HG02884 (cell line): ENCODE measurements around the gene SH2D3A.

Experiments used
- ATAC-seq: cut with Tn5 transposase; IDR thresholded peaks from one replicate; pipeline ENCODE4 v1.9.1; 2021; ENCODE audit warnings: mild to moderate bottlenecking, moderate library complexity; ENCODE audit not compliant: unreplicated experiment

Gene SH2D3A

GRCh38 chr19:6723738-6724137 is 43.5 kb downstream of the SH2D3A start:
- ATAC-seq, result no peak

DNA sequence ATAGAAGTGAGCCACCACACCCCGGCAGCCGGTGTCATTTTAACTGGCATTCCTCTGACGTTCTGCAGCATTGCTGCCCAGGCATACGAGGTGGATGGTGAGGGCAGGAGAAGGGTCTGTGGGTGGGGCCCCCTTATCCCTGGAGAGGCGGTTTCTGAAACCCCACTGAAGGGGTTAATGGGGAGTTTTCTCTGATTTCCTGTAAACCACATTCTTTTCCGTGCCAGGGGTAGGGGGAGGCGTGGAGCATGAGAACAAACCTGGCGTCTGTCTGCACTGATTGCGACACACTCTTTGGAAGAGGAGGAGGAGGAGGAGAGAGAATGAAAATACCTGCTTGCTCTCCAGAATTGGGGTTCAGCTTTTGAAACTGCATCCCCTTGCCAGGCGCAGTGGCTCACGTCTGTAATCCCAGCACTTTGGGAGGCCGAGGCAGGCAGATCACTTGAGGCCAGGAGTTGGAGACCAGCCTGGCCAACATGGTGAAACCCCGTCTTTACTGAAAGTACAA is 44.1 kb downstream of the SH2D3A start:
- no peak for ATAC-seq

- ATAC-seq, result no peak
Observed at GRCh38 chr19:6721773-6722172, 45.5 kb downstream of the SH2D3A start.

- ATAC-seq, result no peak
Observed at GRCh38 chr19:6721138-6721474, 46.1 kb downstream of the SH2D3A start.

GRCh38 chr19:6720369-6721137 is 46.7 kb downstream of the SH2D3A start, which contains the start of gene C3:
C3 (minus strand) TSS chr19:6720650; CDS start chr19:6720589, 61 bp downstream.
- no peak for ATAC-seq

DNA sequence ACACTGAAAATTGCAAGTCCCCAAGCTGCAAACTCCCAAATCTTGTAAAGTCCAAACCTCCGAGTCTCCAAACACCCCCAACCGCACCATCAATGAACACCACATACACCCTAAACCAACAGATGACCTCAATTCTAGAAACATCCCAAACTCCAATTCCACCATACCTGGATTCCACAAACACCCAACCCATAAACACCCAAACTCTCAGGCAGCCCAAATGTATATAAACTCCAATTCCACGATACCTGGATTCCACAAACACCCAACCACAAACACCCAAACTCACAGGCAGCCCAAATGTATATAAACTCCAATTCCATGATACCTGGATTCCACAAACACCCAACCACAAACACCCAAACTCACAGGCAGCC is 47.3 kb downstream of the SH2D3A start:
- no peak for ATAC-seq

GRCh38 chr19:6719540-6719861 is 47.7 kb downstream of the SH2D3A start:
- ATAC-seq, result no peak

GRCh38 chr19:6718741-6719539 is 48.3 kb downstream of the SH2D3A start:
- no peak for ATAC-seq

- ATAC-seq, result no peak
Observed at GRCh38 chr19:6718111-6718740, 49.0 kb downstream of the SH2D3A start.

DNA sequence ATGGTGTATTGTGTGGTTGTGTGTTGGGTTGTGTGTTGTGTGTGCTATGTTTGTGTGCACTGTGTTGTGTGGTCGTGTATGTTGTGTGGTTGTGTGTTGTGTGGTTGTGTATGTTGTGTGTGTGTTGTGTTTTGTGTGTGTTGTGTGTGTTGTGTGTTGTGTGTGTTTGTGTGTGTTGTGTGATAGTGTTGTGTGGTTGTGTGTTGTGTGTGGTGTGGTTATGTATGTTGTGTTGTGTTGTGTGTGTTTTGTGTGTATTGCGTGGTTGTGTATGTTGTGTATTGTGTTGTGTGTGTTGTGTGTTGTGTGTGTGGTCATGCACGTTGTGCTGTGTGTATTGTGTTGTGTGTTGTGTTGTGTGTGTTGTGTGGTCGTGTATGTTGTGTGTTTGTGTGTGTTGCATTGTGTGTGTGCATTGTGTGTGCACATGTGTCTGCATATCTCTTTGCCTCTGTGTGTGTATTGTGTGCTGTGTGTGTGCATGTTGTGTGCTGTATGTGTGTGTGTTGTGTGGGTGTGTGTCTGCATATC is 49.7 kb downstream of the SH2D3A start:
- no peak for ATAC-seq

GRCh38 chr19:6717036-6717435 is 50.2 kb downstream of the SH2D3A start:
- ATAC-seq, result no peak

GRCh38 chr19:6716610-6716970 is 50.6 kb downstream of the SH2D3A start:
- no peak for ATAC-seq

GRCh38 chr19:6714749-6715555 is 52.3 kb downstream of the SH2D3A start:
- ATAC-seq, result no peak

GRCh38 chr19:6713773-6714692 is 53.2 kb downstream of the SH2D3A start:
- ATAC-seq, result no peak

GRCh38 chr19:6712692-6713670 is 54.3 kb downstream of the SH2D3A start:
- ATAC-seq, result no peak

DNA sequence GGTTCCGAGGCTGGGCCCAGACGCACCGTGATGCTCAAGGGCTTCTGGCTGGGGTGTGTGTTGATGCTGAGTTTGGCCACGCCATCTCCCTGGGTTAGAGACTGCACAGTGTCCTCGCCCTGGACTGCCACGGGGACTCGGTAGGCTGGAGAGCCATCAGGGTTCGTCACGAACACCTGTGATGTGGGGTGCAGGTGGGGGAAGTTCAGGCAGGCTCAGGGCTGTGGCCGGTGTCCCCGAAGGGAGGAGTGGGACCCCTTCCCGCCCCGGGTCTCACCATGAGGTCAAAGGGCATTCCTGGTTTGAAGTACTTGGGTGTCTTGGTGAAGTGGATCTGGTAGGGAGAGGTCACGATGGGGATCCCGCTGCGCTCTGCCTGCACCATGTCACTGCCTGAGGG is 55.0 kb downstream of the SH2D3A start:
- ATAC-seq, result no peak

GRCh38 chr19:6711605-6712004 is 55.6 kb downstream of the SH2D3A start:
- ATAC-seq, result no peak

- ATAC-seq, result no peak
Observed at GRCh38 chr19:6711078-6711361, 56.2 kb downstream of the SH2D3A start.
